NOMO-1 treated with dmso at 0.1 percent for 144 hours (cell line): ENCODE results near the gene TCEAL6.
"Not testable (repeated sequence)": the region's sequence is repeated elsewhere in the genome, so short reads cannot be mapped to it uniquely, and the experiment has no call there.

ENCODE experiments used
- DNase-seq: peaks from one replicate; lab custom pipeline; 2025; ENCODE audit not compliant: unreplicated experiment; lab: John Stamatoyannopoulos, UW

Gene TCEAL6

GRCh38 chrX:102142274-102142673 is at the start of gene TCEAL6:
Gene TCEAL6, minus strand, starts transcription at chrX:102142481.
- DNase-seq = not testable (repeated sequence)

GRCh38 chrX:102185967-102186720 is 43.9 kb upstream of the TCEAL6 start:
- DNase-seq = no peak

- peak; percentile 37 for DNase-seq
Observed at GRCh38 chrX:102155806-102156179, 13.5 kb upstream of the TCEAL6 start, which contains the start of gene BEX5. Gene BEX5, minus strand, starts transcription at chrX:102155977. Its CDS starts 1,712 bp downstream, at chrX:102154265.

- no peak for DNase-seq
Observed at GRCh38 chrX:102154900-102155805, 12.9 kb upstream of the TCEAL6 start.

GRCh38 chrX:102154218-102154860 is 12.1 kb upstream of the TCEAL6 start:
- no peak for DNase-seq

- DNase-seq = not testable (repeated sequence)
Observed at GRCh38 chrX:102141631-102142030, 650 bp downstream of the TCEAL6 start.

GRCh38 chrX:102140876-102141275 is 1.4 kb downstream of the TCEAL6 start:
- DNase-seq = not testable (repeated sequence)

GRCh38 chrX:102138064-102138463 is 4.2 kb downstream of the TCEAL6 start:
- DNase-seq = no peak

- no peak for DNase-seq
Observed at GRCh38 chrX:102129473-102129872, 12.8 kb downstream of the TCEAL6 start.

GRCh38 chrX:102126863-102127262 is 15.4 kb downstream of the TCEAL6 start:
- DNase-seq = no peak

GRCh38 chrX:102126080-102126818 is 16.0 kb downstream of the TCEAL6 start:
- DNase-seq = not testable (repeated sequence)

- not testable (repeated sequence) for DNase-seq
Observed at GRCh38 chrX:102125436-102125835, 16.8 kb downstream of the TCEAL6 start, which contains the start of gene TCEAL2. Gene TCEAL2, plus strand, starts transcription at chrX:102125679. Its CDS starts 1,152 bp downstream, at chrX:102126831.

GRCh38 chrX:102125014-102125413 is 17.3 kb downstream of the TCEAL6 start:
- DNase-seq = not testable (repeated sequence)

GRCh38 chrX:102115748-102116147 is 26.5 kb downstream of the TCEAL6 start:
- DNase-seq = no peak

GRCh38 chrX:102113367-102113766 is 28.9 kb downstream of the TCEAL6 start:
- no peak for DNase-seq
